SH-SY5Y (cell line): Measurements from ENCODE around the gene CHD2.

Experiments used
- GATA2 ChIP-seq: IDR thresholded peaks from 2 replicates; pipeline ENCODE4 v1.6.1; 2011; ENCODE audit warnings: mild to moderate bottlenecking, low read depth, low read length
- GATA3 ChIP-seq: IDR thresholded peaks from 2 replicates; pipeline ENCODE4 v1.6.1; 2011; ENCODE audit warnings: low read depth, mild to moderate bottlenecking, low read length, moderate library complexity

CHD2 gene

DNA sequence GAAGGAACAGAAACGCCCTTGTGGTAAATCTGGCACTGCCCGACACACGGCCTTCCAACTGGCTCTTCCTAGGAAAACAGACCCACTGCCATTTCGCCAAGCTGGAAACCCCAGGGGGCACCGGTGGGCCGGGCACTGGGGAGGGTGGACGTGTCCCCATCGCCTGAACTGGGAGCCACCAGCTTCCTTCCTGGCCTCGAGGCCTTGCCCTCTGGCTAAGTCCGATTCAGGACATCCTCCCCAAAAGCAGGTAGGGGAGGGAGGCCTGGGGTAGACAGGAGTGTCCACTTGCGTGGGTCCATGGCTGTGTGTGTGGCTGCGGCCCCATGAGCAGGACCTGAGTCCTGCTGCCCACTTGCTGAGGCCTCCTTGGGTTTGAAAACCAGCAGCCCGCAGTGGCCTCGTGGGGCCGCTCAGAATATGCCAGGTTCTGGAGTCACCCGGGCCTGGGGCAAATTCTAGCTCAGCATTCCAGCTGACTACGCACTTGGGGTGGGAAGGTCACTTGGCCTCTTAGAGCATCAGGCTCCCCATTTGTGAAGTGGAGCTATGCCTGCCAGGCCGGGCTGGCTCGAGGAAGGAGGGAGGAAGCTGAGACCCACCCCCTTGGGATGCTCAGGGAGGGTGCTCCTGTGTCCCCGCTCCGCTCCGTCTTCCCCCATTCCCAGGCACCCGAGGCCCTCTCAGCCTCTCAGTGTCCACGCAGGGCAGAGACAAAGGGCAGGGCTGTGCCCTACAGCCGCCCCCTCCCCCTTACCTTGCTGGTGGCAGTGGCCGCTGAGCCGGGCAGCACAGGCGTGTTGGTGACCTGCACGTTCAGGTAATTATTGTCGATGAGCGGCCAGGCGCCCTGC lies 151.3 kb downstream of the CHD2 start:
- no peak for TF ChIP-seq GATA3
- no peak for TF ChIP-seq GATA2

GRCh38 chr15:93052090-93052879 lies 152.2 kb downstream of the CHD2 start:
- TF ChIP-seq GATA2 (no peak), GATA3 (no peak)

DNA sequence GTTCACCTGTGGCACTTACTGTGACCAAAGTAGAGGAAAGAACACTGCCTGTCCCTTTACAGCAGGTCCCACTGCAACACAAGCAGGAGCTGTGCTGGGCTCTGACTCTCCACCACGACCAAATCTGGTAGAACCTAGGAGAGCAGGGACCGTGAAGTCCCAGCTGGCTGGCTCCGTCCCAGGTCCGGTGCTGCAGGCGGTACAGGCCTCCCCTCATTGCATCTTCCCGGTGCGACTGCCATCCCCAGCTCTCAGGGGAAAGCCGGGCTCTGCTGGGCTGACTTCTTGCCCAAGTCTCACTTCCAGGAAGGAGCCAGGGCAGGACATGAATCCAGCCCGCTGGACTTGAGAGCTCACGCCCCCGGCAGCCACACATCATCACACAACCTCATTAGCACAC lies 155.1 kb downstream of the CHD2 start:
- TF ChIP-seq GATA2 = no peak
- no peak for TF ChIP-seq GATA3

GRCh38 chr15:93056836-93057235 lies 156.7 kb downstream of the CHD2 start:
- TF ChIP-seq GATA2 (no peak), GATA3 (no peak)

DNA sequence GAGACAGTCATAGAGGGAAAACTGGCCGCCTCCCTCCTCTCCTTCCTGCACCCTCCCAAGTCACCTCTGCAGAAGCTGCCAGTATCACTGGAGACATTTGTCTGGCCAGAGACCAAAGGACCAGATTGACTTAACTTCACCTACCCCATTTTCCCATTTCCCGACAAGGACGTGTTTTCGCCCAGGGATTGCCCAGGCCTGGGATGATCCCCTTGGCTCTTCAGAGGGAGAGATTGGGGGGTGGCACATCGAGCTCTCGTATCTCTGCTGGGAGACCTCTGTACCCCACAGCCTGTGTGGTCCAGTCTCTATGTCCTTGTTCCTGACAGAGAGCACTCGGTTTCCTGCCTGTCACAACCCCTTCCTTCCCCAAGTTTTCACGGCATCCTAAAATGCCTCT lies 157.5 kb downstream of the CHD2 start:
- no peak for TF ChIP-seq GATA3
- TF ChIP-seq GATA2 = no peak

- TF ChIP-seq GATA3 (no peak), GATA2 (no peak)
Observed at GRCh38 chr15:93058128-93058527, 158.0 kb downstream of the CHD2 start.

DNA sequence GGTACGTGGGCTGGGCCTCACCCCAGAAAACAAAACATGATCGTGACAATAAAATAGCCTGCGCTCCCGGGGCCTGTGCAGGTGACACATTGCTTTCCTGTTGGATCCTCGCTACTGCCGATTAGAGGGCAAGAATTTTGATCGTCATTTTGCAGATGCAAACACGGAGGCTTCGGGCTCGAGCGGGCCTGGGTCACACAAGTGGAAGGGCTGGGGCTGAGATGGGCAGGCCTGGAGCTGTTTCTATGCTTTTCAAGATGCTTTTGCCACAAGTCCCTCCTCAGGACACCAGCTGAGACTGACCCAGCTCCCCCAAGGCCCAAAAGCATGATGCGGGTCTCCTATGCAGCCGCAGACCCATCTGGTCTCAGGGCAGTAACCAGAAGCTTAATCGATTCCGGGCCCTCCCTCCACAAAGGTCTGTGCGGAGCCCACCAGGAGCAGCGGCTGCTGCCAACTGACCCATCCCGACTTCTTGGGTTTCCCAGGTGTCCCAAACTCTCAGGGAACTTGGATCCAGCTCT lies 158.8 kb downstream of the CHD2 start:
- TF ChIP-seq GATA2 (no peak), GATA3 (no peak)

DNA sequence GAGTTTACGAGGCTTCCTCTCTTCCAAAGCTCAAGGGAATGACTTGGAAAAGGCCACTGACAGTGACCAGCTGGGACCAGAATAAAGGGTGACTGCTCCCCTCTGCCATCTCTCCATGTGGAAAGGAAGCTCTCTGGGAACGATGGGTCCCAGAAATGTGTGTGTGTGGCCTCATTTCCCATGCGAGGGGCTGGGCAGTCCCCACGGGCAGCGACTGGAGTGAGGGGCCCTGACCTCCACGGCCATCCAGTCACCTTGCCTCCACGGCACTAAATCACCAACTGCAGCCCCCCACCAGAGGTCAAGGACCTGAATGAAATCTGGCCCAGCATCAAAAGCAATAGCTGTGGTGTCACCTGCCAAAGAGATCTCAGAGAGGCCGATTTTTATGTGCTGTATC lies 159.3 kb downstream of the CHD2 start:
- TF ChIP-seq GATA3 (no peak), GATA2 (no peak)

DNA sequence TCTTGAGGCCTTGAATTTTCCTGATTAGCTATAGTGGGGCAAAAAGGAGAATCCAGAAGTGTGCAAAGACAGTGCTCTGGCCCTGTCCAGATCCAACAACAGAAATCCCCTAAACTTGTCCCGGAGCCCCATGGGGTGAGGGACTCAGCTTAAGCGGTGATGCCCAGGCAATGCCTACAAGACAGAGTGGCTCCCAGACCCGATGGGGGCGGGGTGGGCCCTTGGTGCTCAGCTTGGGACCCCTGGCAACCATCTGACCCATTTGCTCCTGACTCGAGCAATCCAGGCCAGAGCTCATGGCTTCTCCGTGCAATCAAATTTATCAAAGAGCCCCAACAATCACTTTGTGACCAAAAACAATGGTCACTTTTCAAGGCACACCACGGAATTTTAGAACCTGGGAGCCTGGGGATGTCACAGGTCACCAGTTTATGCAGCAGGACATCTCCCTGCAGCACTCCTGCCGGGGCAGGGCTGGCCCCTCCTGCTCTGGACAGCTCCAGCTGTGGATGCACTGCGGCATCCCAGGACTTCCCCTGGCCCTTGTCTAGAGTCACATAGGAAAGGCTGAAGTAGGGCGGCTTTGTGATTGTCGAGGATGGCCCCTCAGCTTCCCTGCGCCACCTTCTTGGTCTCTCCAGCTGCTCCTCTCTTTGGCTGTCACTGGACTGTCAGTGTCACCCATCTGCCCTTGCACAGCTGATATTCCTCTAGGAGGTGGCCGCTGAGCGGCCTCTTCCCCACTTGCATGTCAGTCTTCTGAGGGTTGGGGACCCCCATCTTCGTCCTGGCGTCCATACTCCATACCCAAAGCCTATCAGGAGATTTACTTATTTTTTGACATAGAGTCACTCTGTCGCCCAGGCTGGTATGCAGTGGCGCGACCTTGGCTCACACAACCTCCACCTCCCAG lies 160.5 kb downstream of the CHD2 start:
- no peak for TF ChIP-seq GATA2
- no peak for TF ChIP-seq GATA3

DNA sequence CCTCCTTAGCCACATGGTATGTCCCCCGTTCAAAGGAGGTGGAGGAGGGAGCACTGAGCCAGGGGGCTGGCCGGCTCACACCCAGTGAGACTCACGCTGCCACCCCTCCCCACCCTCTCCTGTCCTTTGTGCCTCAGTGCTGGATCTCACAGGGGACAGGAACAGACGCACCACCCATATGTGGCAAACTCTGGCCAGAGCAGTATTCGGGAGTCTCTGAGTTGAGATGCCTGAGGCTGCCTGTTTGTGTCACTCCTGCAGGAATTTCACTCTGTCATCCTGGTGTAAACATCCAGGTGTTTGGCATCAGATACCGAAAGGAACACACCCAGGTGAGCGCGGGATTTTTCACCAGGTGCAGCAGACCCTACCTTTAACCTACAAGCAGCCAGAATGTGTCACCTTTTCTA lies 163.1 kb downstream of the CHD2 start:
- no peak for TF ChIP-seq GATA3
- TF ChIP-seq GATA2 = no peak

- TF ChIP-seq GATA3 = no peak
Observed at GRCh38 chr15:93063796-93064690, 163.9 kb downstream of the CHD2 start.

- TF ChIP-seq GATA2 (no peak), GATA3 (no peak)
Observed at GRCh38 chr15:93065641-93066045, 165.5 kb downstream of the CHD2 start.

GRCh38 chr15:93066224-93066681 lies 166.1 kb downstream of the CHD2 start:
- TF ChIP-seq GATA2 (no peak), GATA3 (no peak)
